ENCODE measurements around the gene DDX28. TPM values are rescaled to one million over a fixed set of nuclear protein-coding genes. Genes with fewer than 3 reads are reported as not detected.

DDX28 gene
- 10.2 TPM for total RNA-seq

GRCh38 chr16:68022728-68023537 lies at the start of gene DDX28, which contains the start of gene DUS2:
DDX28 (minus strand) TSS chr16:68023232; CDS start chr16:68023202, 30 bp downstream.
DUS2 (plus strand) TSS chr16:68023284; CDS start chr16:68038024, 14,740 bp downstream.

GRCh38 chr16:68015681-68016080 lies 7.4 kb downstream of the DDX28 start, which contains the start of gene DPEP2NB:
DPEP2NB (minus strand) TSS chr16:68015911; CDS start chr16:68015770, 141 bp downstream.

GRCh38 chr16:67998779-67999688 lies 24.0 kb downstream of the DDX28 start, which contains the start of gene DPEP2:
DPEP2 (minus strand) TSS chr16:67999484; CDS start chr16:67993212, 6,272 bp downstream.

GRCh38 chr16:67979955-67980678 lies 42.9 kb downstream of the DDX28 start, which contains the start of gene DPEP3:
DPEP3 (minus strand) TSS chr16:67980499; CDS start chr16:67980380, 119 bp downstream.

Small RNAs within 50 kb of the gene (small RNA-seq; reads per million reads assigned to genes)
- not detected for gene RNU6-359P (ENCODE audit: low replicate concordance)

Other genes with a start within 250 kb of the DDX28 start
- gene RANBP10, start 216.7 kb downstream of the DDX28 start, total RNA-seq = 18.7 TPM
- gene TSNAXIP1, start 216.3 kb downstream of the DDX28 start, total RNA-seq = 5.4 TPM
- 37.0 TPM for gene THAP11, start 180.9 kb downstream of the DDX28 start, total RNA-seq
- gene NUTF2, start 176.3 kb downstream of the DDX28 start, total RNA-seq = 115 TPM
- 39.8 TPM for gene CENPT, start 175.5 kb downstream of the DDX28 start, total RNA-seq
- 82.0 TPM for gene EDC4, start 150.2 kb downstream of the DDX28 start, total RNA-seq
- gene NRN1L, start 138.3 kb downstream of the DDX28 start, total RNA-seq = 1.2 TPM
- 26.0 TPM for gene PSKH1, start 130.0 kb downstream of the DDX28 start, total RNA-seq
- gene CTRL, start 91.4 kb downstream of the DDX28 start, total RNA-seq = 0.18 TPM
- 54.2 TPM for gene PSMB10, start 86.4 kb downstream of the DDX28 start, total RNA-seq
- gene LCAT, start 79.1 kb downstream of the DDX28 start, total RNA-seq = 10.1 TPM
- 45.4 TPM for gene SLC12A4, start 54.6 kb downstream of the DDX28 start, total RNA-seq
- not detected for gene DPEP3, start 42.7 kb downstream of the DDX28 start, total RNA-seq
- 2.7 TPM for gene DPEP2, start 23.7 kb downstream of the DDX28 start, total RNA-seq
- gene DPEP2NB, start 7.3 kb downstream of the DDX28 start, total RNA-seq = not detected
- gene DUS2, start 52 bp upstream of the DDX28 start, total RNA-seq = 11.3 TPM
- 36.4 TPM for gene NFATC3, start 62.1 kb upstream of the DDX28 start, total RNA-seq
- gene ESRP2, start 212.9 kb upstream of the DDX28 start, total RNA-seq = 16.1 TPM
- 34.9 TPM for gene PLA2G15, start 222.1 kb upstream of the DDX28 start, total RNA-seq
- gene SLC7A6, start 241.3 kb upstream of the DDX28 start, total RNA-seq = 21.8 TPM

All from metanephros (tissue), 2 donors.